GM12878 (cell line): ENCODE results near the gene PPP1R13B.

Experiments
- ATF7 ChIP-seq: fragments of 450-650 bp; IDR thresholded peaks from 2 replicates; pipeline ENCODE4 v1.6.1; 2016; ENCODE audit warnings: low read depth, mild to moderate bottlenecking
- CEBPB ChIP-seq, 2 experiments: fragments of 150-350 bp in 1 of 2; IDR thresholded peaks; 2 replicates each; pipeline ENCODE4 v1.6.1; 2012 to 2014; ENCODE audit warnings: low read depth in 2 of 2, low read length in 2 of 2, borderline replicate concordance in 1 of 2, inconsistent platforms in 1 of 2
- CREB1 ChIP-seq: IDR thresholded peaks from 2 replicates; pipeline ENCODE4 v1.6.1; 2012; ENCODE audit warnings: low read depth, mild to moderate bottlenecking, inconsistent platforms
- EZH2 ChIP-seq: IDR thresholded peaks from 2 replicates; pipeline ENCODE4 v1.6.1; 2012; ENCODE audit warnings: low read depth, mild to moderate bottlenecking, control low read depth, inconsistent platforms, low read length, borderline replicate concordance; ENCODE audit not compliant: control insufficient read depth
- FOXK2 ChIP-seq: fragments of 450-650 bp; IDR thresholded peaks from 2 replicates; pipeline ENCODE4 v1.6.1; 2017; ENCODE audit warnings: mild to moderate bottlenecking, moderate library complexity
- FOXM1 ChIP-seq: IDR thresholded peaks from 2 replicates; pipeline ENCODE4 v1.6.1; 2012; ENCODE audit warnings: low read depth, mild to moderate bottlenecking, inconsistent platforms, low read length, moderate library complexity
- JUNB ChIP-seq: IDR thresholded peaks from 2 replicates; pipeline ENCODE4 v1.6.1; 2016; ENCODE audit warnings: antibody characterized with exemption, mild to moderate bottlenecking
- JUND ChIP-seq: IDR thresholded peaks from 2 replicates; pipeline ENCODE4 v1.6.1; 2012; ENCODE audit warnings: low read depth, mild to moderate bottlenecking, low read length, improper control_type of control experiment, moderate library complexity
- NR2F1 ChIP-seq: fragments of 450-650 bp; conservative IDR thresholded peaks from 2 replicates; pipeline ENCODE4 v1.6.1; 2017; ENCODE audit warnings: mild to moderate bottlenecking
- RAD21 ChIP-seq: IDR thresholded peaks from 2 replicates; pipeline ENCODE4 v1.6.1; 2011; ENCODE audit warnings: mild to moderate bottlenecking, low read depth, low read length, moderate library complexity; ENCODE audit not compliant: insufficient read depth
- TF ChIP-seq, protein P1 (sequence below): IDR thresholded peaks from 2 replicates; pipeline ENCODE4 v1.6.1; 2011; ENCODE audit warnings: borderline replicate concordance, low read depth, mild to moderate bottlenecking, moderate library complexity, mixed read lengths, low read length; ENCODE audit not compliant: insufficient read depth; ENCODE audit errors: extremely low read length
- TF ChIP-seq, protein P2 (sequence below), 3 experiments: IDR thresholded peaks in 2 of 3; conservative IDR thresholded peaks in 1 of 3; 2 replicates each; pipeline ENCODE4 v1.5.1; 2011; ENCODE audit warnings: low read depth in 3 of 3, low read length in 3 of 3, mild to moderate bottlenecking in 3 of 3, control low read depth in 2 of 3, moderate library complexity in 2 of 3, inconsistent platforms in 1 of 3, mixed read lengths in 1 of 3; ENCODE audit not compliant: control insufficient read depth in 2 of 3, insufficient read depth in 1 of 3; ENCODE audit errors: extremely low read depth in 1 of 3
- TF ChIP-seq, protein P3 (sequence below): fragments of 450-650 bp; IDR thresholded peaks from 2 replicates; pipeline ENCODE4 v1.6.1; 2018; ENCODE audit warnings: borderline replicate concordance, mild to moderate bottlenecking; ENCODE audit not compliant: partially characterized antibody

DNA sequence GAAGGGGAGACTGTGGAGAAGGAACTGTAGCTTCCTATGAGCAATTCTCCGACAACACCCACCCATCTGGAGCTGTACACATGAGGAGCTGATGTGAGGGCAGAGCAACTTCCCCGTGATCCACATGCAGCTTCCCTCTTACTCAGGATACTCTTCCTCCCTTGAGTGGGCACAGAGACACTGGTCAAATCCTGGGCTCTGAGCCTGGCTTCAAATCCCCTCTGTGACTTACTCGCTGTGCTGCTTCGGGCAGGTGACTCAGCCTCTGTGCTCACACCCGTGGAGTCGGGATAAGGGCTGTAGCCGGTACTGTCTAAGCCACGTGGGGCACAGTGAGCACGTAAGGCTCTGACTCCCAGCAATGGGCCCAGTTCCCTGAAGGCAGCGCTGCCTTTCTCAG, 100.7 kb downstream of the PPP1R13B start:
- TF ChIP-seq CEBPB (IDR thresholded peaks at IDR 0.05; ENCODE audit: borderline replicate concordance in 1 of 2, low read depth in 2 of 2, low read length in 2 of 2): no peak
- no peak for TF ChIP-seq CREB1
- TF ChIP-seq, protein P1, sequence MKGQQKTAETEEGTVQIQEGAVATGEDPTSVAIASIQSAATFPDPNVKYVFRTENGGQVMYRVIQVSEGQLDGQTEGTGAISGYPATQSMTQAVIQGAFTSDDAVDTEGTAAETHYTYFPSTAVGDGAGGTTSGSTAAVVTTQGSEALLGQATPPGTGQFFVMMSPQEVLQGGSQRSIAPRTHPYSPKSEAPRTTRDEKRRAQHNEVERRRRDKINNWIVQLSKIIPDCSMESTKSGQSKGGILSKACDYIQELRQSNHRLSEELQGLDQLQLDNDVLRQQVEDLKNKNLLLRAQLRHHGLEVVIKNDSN: no peak
- TF ChIP-seq FOXK2: no peak
- TF ChIP-seq, protein P2, sequence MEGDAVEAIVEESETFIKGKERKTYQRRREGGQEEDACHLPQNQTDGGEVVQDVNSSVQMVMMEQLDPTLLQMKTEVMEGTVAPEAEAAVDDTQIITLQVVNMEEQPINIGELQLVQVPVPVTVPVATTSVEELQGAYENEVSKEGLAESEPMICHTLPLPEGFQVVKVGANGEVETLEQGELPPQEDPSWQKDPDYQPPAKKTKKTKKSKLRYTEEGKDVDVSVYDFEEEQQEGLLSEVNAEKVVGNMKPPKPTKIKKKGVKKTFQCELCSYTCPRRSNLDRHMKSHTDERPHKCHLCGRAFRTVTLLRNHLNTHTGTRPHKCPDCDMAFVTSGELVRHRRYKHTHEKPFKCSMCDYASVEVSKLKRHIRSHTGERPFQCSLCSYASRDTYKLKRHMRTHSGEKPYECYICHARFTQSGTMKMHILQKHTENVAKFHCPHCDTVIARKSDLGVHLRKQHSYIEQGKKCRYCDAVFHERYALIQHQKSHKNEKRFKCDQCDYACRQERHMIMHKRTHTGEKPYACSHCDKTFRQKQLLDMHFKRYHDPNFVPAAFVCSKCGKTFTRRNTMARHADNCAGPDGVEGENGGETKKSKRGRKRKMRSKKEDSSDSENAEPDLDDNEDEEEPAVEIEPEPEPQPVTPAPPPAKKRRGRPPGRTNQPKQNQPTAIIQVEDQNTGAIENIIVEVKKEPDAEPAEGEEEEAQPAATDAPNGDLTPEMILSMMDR (IDR thresholded peaks at IDR 0.05 in 2 of 3, conservative IDR thresholded peaks at IDR 0.05 in 1 of 3; ENCODE audit: control insufficient read depth in 2 of 3, extremely low read depth in 1 of 3, insufficient read depth in 1 of 3, low read depth in 3 of 3, low read length in 3 of 3): no peak
- TF ChIP-seq, protein P3, sequence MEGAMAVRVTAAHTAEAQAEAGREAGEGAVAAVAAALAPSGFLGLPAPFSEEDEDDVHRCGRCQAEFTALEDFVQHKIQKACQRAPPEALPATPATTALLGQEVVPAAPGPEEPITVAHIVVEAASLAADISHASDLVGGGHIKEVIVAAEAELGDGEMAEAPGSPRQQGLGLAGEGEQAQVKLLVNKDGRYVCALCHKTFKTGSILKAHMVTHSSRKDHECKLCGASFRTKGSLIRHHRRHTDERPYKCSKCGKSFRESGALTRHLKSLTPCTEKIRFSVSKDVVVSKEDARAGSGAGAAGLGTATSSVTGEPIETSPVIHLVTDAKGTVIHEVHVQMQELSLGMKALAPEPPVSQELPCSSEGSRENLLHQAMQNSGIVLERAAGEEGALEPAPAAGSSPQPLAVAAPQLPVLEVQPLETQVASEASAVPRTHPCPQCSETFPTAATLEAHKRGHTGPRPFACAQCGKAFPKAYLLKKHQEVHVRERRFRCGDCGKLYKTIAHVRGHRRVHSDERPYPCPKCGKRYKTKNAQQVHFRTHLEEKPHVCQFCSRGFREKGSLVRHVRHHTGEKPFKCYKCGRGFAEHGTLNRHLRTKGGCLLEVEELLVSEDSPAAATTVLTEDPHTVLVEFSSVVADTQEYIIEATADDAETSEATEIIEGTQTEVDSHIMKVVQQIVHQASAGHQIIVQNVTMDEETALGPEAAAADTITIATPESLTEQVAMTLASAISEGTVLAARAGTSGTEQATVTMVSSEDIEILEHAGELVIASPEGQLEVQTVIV: no peak
- TF ChIP-seq RAD21: no peak
- no peak for TF ChIP-seq ATF7
- TF ChIP-seq NR2F1: no peak
- TF ChIP-seq FOXM1: no peak
- no peak for TF ChIP-seq JUNB
- TF ChIP-seq EZH2: no peak
- TF ChIP-seq JUND: no peak
